ENCODE results near the gene DGCR6. TPM values are rescaled to one million over a fixed set of nuclear protein-coding genes. Genes with fewer than 3 reads are reported as not detected.
"Not testable (repeated sequence)": the region's sequence is repeated elsewhere in the genome, so short reads cannot be mapped to it uniquely, and the experiment has no call there.

DGCR6 gene
- total and polyA plus RNA-seq, 2 of the 4 experiments (the other 2 are of a cell fraction), result 0.54 to 0.58 TPM

- dilution Hi-C loops (cut with HindIII; ENCODE audit: low sequenced_read_pairs, unreplicated experiment); H4K20me1 ChIP-seq (ENCODE audit: insufficient read depth, low read length); H2AK5ac ChIP-seq (ENCODE audit: low read depth, low read length); H3K4me3 ChIP-seq (ENCODE audit: insufficient read depth, low read depth, low read length); H3K9me3 ChIP-seq (ENCODE audit: control insufficient read depth, insufficient read depth, low read length); H4K5ac ChIP-seq (ENCODE audit: low read depth, low read length); H2BK20ac ChIP-seq (ENCODE audit: low read depth, low read length); H4K8ac ChIP-seq (ENCODE audit: low read depth in 2 of 2, low read length in 2 of 2); H3K79me1 ChIP-seq (ENCODE audit: low read depth in 1 of 2, low read length in 2 of 2); H2BK120ac ChIP-seq (ENCODE audit: low read depth, low read length); H3K36me3 ChIP-seq (ENCODE audit: control insufficient read depth, insufficient read depth, low read length); H3K18ac ChIP-seq (ENCODE audit: low read depth, low read length); H3K4me1 ChIP-seq (ENCODE audit: control insufficient read depth, insufficient read depth, low read length); H2AK9ac ChIP-seq (replicated peaks; ENCODE audit: low read depth, low read length, poor library complexity); H3K4me2 ChIP-seq (ENCODE audit: low read depth, low read length); H2AFZ ChIP-seq (replicated peaks; ENCODE audit: low read length, poor library complexity); intact Hi-C loops (cut with micrococcal nuclease); POLR2A ChIA-PET (ENCODE audit: unreplicated experiment); H3K4ac ChIP-seq (ENCODE audit: low read depth, low read length); H3K27ac ChIP-seq (ENCODE audit: insufficient read depth, low read length); H3K56ac ChIP-seq (ENCODE audit: extremely low read depth, insufficient read depth, low read length); H2BK15ac ChIP-seq (ENCODE audit: low read depth, low read length); H3K9me1 ChIP-seq (ENCODE audit: insufficient read depth, low read length); H3K23ac ChIP-seq (ENCODE audit: low read depth, low read length); H4K91ac ChIP-seq (ENCODE audit: insufficient read depth, low read depth, low read length); H3K9ac ChIP-seq (ENCODE audit: low read depth, low read length); H3K14ac ChIP-seq (replicated peaks; ENCODE audit: low read depth, low read length); BruUV-seq (replicated peaks); H2BK5ac ChIP-seq (ENCODE audit: low read depth, low read length, poor library complexity, severe bottlenecking): not testable (repeated sequence)
- WGBS, 2 experiments (ENCODE audit: extremely low coverage in 2 of 2, insufficient read length in 1 of 2), result 0% methylated on average over 2 of the region's 14 CpGs; no CpG with 5 or more reads in 1 of the 2 experiments
- CTCF ChIA-PET, result interaction anchor here (0.7 kb wide), 1 partner anchor 19 kb away, joined by 3 read pairs; the partner anchor contains the start of gene PRODH
- in situ Hi-C loops (cut with MboI; ENCODE audit: low sequenced_read_pairs), result loop anchor here (25.0 kb wide), 1 partner anchor 408 kb away; no protein-coding TSS in a partner anchor
- peaks cover 16% of the 10 kb centered on the region for H3K27me3 ChIP-seq (ENCODE audit: control insufficient read depth, insufficient read depth, low read length)
- peak; percentile 80 for TF ChIP-seq CTCF (conservative IDR thresholded peaks at IDR 0.05; ENCODE audit: low read depth, low read length)
- peak; percentile 63 for TF ChIP-seq SMC3 (IDR thresholded peaks at IDR 0.05; ENCODE audit: low read depth, low read length)
- TF ChIP-seq RAD21 (IDR thresholded peaks at IDR 0.05; ENCODE audit: low read length), result peak; percentile 85
- peak; percentile 25 for DNase-seq
- ATAC-seq (ENCODE audit: low read depth), result peak; percentile 99
These were observed 48.3 kb downstream of the DGCR6 start for GRCh38 chr22:18954303-18954989.
